GM23338 (cell line): Measurements from ENCODE around the gene KDM4C. TPM values are rescaled to one million over a fixed set of nuclear protein-coding genes. Genes with fewer than 3 reads are reported as not detected.

Source experiments
- ATAC-seq: fragments of 200-7000 bp; cut with Tn5 transposase; 3 replicates; pipeline ENCODE4 v1.9.1; 2020
- DNase-seq: peaks from one replicate; pipeline ENCODE4 v3.0.0-alpha.2; 2015; ENCODE audit warnings: low spot score
- H2AFZ ChIP-seq: fragments of 200-600 bp; sonication (generic); 2 replicates; pipeline ENCODE4 v1.8.0; 2016; ENCODE audit warnings: antibody characterized with exemption, mild to moderate bottlenecking, moderate library complexity
- H3F3A ChIP-seq: fragments of 200-600 bp; sonication (generic); replicated peaks from 2 replicates; pipeline ENCODE4 v1.8.0; 2017; ENCODE audit warnings: antibody characterized with exemption, mixed run types, low read depth
- H3K27ac ChIP-seq: fragments of 200-600 bp; sonication (generic); 2 replicates; pipeline ENCODE4 v1.6.1; 2016; ENCODE audit warnings: low read depth
- H3K27me3 ChIP-seq: fragments of 200-600 bp; sonication (generic); 2 replicates; pipeline ENCODE4 v1.8.0; 2016; ENCODE audit warnings: mild to moderate bottlenecking, mixed run types, moderate library complexity; ENCODE audit not compliant: insufficient read depth
- H3K36me3 ChIP-seq: fragments of 200-600 bp; sonication (generic); 2 replicates; pipeline ENCODE4 v1.8.0; 2016; ENCODE audit warnings: mild to moderate bottlenecking; ENCODE audit not compliant: insufficient read depth
- H3K4me1 ChIP-seq: fragments of 200-600 bp; sonication (generic); 2 replicates; pipeline ENCODE4 v1.8.0; 2016; ENCODE audit warnings: mild to moderate bottlenecking, moderate library complexity; ENCODE audit not compliant: insufficient read depth
- H3K4me2 ChIP-seq: fragments of 200-600 bp; sonication (generic); 2 replicates; pipeline ENCODE4 v1.7.1; 2017; ENCODE audit warnings: mixed run types
- H3K4me3 ChIP-seq: fragments of 200-600 bp; sonication (generic); 2 replicates; pipeline ENCODE4 v1.6.1; 2016; ENCODE audit warnings: mixed run types
- H3K79me2 ChIP-seq: fragments of 200-600 bp; sonication (generic); replicated peaks from 2 replicates; pipeline ENCODE4 v1.8.0; 2017; ENCODE audit warnings: mild to moderate bottlenecking; ENCODE audit not compliant: insufficient read depth
- H3K9me2 ChIP-seq: fragments of 200-600 bp; sonication (generic); 2 replicates; pipeline ENCODE4 v1.8.0; 2017; ENCODE audit not compliant: insufficient read depth
- H4K20me1 ChIP-seq: fragments of 200-600 bp; sonication (generic); replicated peaks from 2 replicates; pipeline ENCODE4 v1.8.0; 2017; ENCODE audit warnings: mild to moderate bottlenecking; ENCODE audit not compliant: insufficient read depth
- H3K27ac Mint-ChIP-seq: 2 replicates; pipeline ENCODE4 v1.8.0; 2020; ENCODE audit warnings: inconsistent platforms, mild to moderate bottlenecking, moderate library complexity, mixed read lengths
- H3K27me3 Mint-ChIP-seq: 3 replicates; pipeline ENCODE4 v1.8.0; 2022; ENCODE audit warnings: low read depth, mild to moderate bottlenecking, moderate library complexity, mixed read lengths, inconsistent platforms; ENCODE audit not compliant: insufficient read depth, poor library complexity
- H3K36me3 Mint-ChIP-seq: 3 replicates; pipeline ENCODE4 v1.8.0; 2021; ENCODE audit warnings: low read depth, mild to moderate bottlenecking, inconsistent platforms, moderate library complexity, mixed read lengths
- H3K4me1 Mint-ChIP-seq: 3 replicates; pipeline ENCODE4 v1.8.0; 2020; ENCODE audit warnings: mild to moderate bottlenecking, inconsistent platforms, mixed read lengths
- H3K4me3 Mint-ChIP-seq: 3 replicates; pipeline ENCODE4 v1.8.0; 2021; ENCODE audit warnings: moderate library complexity, mild to moderate bottlenecking, inconsistent platforms, mixed read lengths
- H3K9me3 Mint-ChIP-seq: 3 replicates; pipeline ENCODE4 v1.8.0; 2020; ENCODE audit warnings: moderate library complexity, mild to moderate bottlenecking, inconsistent platforms, mixed read lengths
- CREB1 ChIP-seq: fragments of 250-450 bp; sonication (Bioruptor Pico); IDR thresholded peaks from 2 replicates; pipeline ENCODE4 v1.5.0; 2020; ENCODE audit warnings: low read depth, mild to moderate bottlenecking, moderate library complexity
- JUNB ChIP-seq: IDR thresholded peaks from one replicate; pipeline ENCODE4 v1.6.1; 2016; ENCODE audit warnings: antibody characterized with exemption; ENCODE audit not compliant: unreplicated experiment
- NANOG ChIP-seq: IDR thresholded peaks from 2 replicates; pipeline ENCODE4 v1.6.1; 2016; ENCODE audit warnings: antibody characterized with exemption, borderline replicate concordance
- POLR2AphosphoS5 ChIP-seq: IDR thresholded peaks from 2 replicates; pipeline ENCODE4 v1.6.1; 2016; ENCODE audit warnings: antibody characterized with exemption, low read depth
- ZNF114 ChIP-seq: fragments of 250-450 bp; sonication (Bioruptor Pico); IDR thresholded peaks from 2 replicates; pipeline ENCODE4 v1.5.0; 2020; ENCODE audit warnings: mild to moderate bottlenecking, moderate library complexity
- polyA plus RNA-seq: library from polyadenylated mRNA; unstranded; fragments of >200 nt; fragmentation: Nextera tagmentation; extraction: Ambion mirVana; gene quantifications from 2 replicates; pipeline ENCODE4 v1.2.1, GENCODE V29; 2016
- total RNA-seq: library from RNA; depleted of rRNA; stranded (reverse); fragments of >200 nt; shearing (Covaris generic); gene quantifications from 2 replicates; pipeline ENCODE4 v1.2.3, GENCODE V29; 2014
- TF ChIP-seq, protein P1 (sequence below): fragments of 250-450 bp; sonication (Bioruptor Pico); IDR thresholded peaks from 2 replicates; pipeline ENCODE4 v1.5.0; 2020; ENCODE audit warnings: mild to moderate bottlenecking, moderate library complexity
- TF ChIP-seq, protein P2 (sequence below), 2 experiments: fragments of 200-600 bp in 1 of 2; sonication (generic) in 1 of 2; conservative IDR thresholded peaks; 2 replicates each; pipeline versions ENCODE4 v1.5.1 to v1.6.1; 2016 to 2017; ENCODE audit warnings: antibody characterized with exemption in 2 of 2, low read depth in 2 of 2, mild to moderate bottlenecking in 2 of 2, moderate library complexity in 1 of 2

The KDM4C gene
- total and polyA plus RNA-seq, 2 experiments from 2014 or later: 12.0 to 43.8 TPM

DNA sequence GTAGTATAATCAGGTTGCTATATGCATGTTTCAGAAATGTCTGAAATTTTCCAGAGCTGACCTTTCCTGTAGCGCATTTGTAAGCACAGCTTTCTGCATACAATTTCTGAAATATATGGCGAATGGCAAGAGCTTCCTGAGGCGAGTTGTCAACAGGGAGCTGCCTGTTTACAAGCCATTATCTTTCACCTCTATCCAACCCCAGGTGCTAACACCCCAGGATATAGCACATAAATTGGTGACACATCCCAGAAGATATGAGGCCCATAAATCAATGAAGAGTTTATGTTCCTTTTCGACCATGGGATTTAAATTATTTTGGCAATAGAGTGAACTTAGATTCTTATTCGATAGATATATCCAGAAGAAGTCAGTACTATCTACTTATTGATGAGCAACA, 379.8 kb downstream of the KDM4C start:
- no peaks in the 10 kb centered on the region for H3K9me2 ChIP-seq
- H3K27me3 ChIP-seq: no peaks in the 10 kb centered on the region
- H3K27ac ChIP-seq: no peak overlapping the region
- TF ChIP-seq NANOG (no peak), CREB1 (CRISPR knock-in tag) (no peak), ZNF114 (CRISPR knock-in tag) (no peak), JUNB (no peak), POLR2AphosphoS5 (no peak)
- TF ChIP-seq, protein P1, sequence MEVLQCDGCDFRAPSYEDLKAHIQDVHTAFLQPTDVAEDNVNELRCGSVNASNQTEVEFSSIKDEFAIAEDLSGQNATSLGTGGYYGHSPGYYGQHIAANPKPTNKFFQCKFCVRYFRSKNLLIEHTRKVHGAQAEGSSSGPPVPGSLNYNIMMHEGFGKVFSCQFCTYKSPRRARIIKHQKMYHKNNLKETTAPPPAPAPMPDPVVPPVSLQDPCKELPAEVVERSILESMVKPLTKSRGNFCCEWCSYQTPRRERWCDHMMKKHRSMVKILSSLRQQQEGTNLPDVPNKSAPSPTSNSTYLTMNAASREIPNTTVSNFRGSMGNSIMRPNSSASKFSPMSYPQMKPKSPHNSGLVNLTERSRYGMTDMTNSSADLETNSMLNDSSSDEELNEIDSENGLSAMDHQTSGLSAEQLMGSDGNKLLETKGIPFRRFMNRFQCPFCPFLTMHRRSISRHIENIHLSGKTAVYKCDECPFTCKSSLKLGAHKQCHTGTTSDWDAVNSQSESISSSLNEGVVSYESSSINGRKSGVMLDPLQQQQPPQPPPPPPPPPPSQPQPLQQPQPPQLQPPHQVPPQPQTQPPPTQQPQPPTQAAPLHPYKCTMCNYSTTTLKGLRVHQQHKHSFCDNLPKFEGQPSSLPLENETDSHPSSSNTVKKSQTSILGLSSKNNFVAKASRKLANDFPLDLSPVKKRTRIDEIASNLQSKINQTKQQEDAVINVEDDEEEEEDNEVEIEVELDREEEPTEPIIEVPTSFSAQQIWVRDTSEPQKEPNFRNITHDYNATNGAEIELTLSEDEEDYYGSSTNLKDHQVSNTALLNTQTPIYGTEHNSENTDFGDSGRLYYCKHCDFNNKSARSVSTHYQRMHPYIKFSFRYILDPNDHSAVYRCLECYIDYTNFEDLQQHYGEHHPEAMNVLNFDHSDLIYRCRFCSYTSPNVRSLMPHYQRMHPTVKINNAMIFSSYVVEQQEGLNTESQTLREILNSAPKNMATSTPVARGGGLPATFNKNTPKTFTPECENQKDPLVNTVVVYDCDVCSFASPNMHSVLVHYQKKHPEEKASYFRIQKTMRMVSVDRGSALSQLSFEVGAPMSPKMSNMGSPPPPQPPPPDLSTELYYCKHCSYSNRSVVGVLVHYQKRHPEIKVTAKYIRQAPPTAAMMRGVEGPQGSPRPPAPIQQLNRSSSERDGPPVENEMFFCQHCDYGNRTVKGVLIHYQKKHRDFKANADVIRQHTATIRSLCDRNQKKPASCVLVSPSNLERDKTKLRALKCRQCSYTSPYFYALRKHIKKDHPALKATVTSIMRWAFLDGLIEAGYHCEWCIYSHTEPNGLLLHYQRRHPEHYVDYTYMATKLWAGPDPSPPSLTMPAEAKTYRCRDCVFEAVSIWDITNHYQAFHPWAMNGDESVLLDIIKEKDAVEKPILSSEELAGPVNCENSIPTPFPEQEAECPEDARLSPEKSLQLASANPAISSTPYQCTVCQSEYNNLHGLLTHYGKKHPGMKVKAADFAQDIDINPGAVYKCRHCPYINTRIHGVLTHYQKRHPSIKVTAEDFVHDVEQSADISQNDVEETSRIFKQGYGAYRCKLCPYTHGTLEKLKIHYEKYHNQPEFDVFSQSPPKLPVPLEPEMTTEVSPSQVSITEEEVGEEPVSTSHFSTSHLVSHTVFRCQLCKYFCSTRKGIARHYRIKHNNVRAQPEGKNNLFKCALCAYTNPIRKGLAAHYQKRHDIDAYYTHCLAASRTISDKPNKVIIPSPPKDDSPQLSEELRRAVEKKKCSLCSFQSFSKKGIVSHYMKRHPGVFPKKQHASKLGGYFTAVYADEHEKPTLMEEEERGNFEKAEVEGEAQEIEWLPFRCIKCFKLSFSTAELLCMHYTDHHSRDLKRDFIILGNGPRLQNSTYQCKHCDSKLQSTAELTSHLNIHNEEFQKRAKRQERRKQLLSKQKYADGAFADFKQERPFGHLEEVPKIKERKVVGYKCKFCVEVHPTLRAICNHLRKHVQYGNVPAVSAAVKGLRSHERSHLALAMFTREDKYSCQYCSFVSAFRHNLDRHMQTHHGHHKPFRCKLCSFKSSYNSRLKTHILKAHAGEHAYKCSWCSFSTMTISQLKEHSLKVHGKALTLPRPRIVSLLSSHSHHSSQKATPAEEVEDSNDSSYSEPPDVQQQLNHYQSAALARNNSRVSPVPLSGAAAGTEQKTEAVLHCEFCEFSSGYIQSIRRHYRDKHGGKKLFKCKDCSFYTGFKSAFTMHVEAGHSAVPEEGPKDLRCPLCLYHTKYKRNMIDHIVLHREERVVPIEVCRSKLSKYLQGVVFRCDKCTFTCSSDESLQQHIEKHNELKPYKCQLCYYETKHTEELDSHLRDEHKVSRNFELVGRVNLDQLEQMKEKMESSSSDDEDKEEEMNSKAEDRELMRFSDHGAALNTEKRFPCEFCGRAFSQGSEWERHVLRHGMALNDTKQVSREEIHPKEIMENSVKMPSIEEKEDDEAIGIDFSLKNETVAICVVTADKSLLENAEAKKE (CRISPR knock-in tag): no peak
- TF ChIP-seq, protein P2, sequence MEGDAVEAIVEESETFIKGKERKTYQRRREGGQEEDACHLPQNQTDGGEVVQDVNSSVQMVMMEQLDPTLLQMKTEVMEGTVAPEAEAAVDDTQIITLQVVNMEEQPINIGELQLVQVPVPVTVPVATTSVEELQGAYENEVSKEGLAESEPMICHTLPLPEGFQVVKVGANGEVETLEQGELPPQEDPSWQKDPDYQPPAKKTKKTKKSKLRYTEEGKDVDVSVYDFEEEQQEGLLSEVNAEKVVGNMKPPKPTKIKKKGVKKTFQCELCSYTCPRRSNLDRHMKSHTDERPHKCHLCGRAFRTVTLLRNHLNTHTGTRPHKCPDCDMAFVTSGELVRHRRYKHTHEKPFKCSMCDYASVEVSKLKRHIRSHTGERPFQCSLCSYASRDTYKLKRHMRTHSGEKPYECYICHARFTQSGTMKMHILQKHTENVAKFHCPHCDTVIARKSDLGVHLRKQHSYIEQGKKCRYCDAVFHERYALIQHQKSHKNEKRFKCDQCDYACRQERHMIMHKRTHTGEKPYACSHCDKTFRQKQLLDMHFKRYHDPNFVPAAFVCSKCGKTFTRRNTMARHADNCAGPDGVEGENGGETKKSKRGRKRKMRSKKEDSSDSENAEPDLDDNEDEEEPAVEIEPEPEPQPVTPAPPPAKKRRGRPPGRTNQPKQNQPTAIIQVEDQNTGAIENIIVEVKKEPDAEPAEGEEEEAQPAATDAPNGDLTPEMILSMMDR (conservative IDR thresholded peaks at IDR 0.05; ENCODE audit: low read depth in 2 of 2): no peak
- H3K79me2 ChIP-seq: no peaks in the 10 kb centered on the region
- DNase-seq (no peak), ATAC-seq (no peak)
- no peaks in the 10 kb centered on the region for H3K36me3 ChIP-seq
- no peaks in the 10 kb centered on the region for H3F3A ChIP-seq
- Mint-ChIP-seq H3K4me3 (no peak overlapping the region), H3K4me1 (no peaks in the 10 kb centered on the region), H3K9me3 (no peaks in the 10 kb centered on the region), H3K36me3 (no peaks in the 10 kb centered on the region), H3K27ac (no peak overlapping the region; the same call in 1 of the 2 replicates), H3K27me3 (peaks cover 4% of the 10 kb centered on the region)
- no peak overlapping the region for H3K4me2 ChIP-seq
- no peak overlapping the region for H3K4me3 ChIP-seq
- no peaks in the 10 kb centered on the region for H3K4me1 ChIP-seq
- H4K20me1 ChIP-seq: no peaks in the 10 kb centered on the region
- H2AFZ ChIP-seq: no peak overlapping the region
